ENCODE data around the gene PINK1. TPM values are rescaled to one million over a fixed set of nuclear protein-coding genes. Genes with fewer than 3 reads are reported as not detected.

The PINK1 gene
- total RNA-seq, 1 experiment from 2014 or later, result 17.0 TPM

- H3K79me2 ChIP-seq (ENCODE audit: insufficient read depth, low read length), result no peaks in the 10 kb centered on the region
- H2BK20ac ChIP-seq (ENCODE audit: low read depth, low read length, poor library complexity, severe bottlenecking), result no peak overlapping the region
- no peak overlapping the region for H2BK120ac ChIP-seq (ENCODE audit: low read depth, low read length, poor library complexity, severe bottlenecking)
- Mint-ChIP-seq H3K27ac (no peak overlapping the region), H3K9me3 (peaks cover 0 to 2% of the 10 kb centered on the region in 2 experiments; a peak in 1 of 5 replicates), H3K4me3 (no peak overlapping the region), H3K27me3 (ENCODE audit: low read depth) (peaks cover 1% of the 10 kb centered on the region; the same call in 1 of the 2 replicates), H3K36me3 (ENCODE audit: insufficient read depth in 1 of 3, low read depth in 3 of 3) (peaks cover 2 to 8% (median 3%) of the 10 kb centered on the region in 3 experiments; a peak in 3 of 7 replicates), H3K4me1 (no peaks in the 10 kb centered on the region)
- no peaks in the 10 kb centered on the region for H4K20me1 ChIP-seq (ENCODE audit: control insufficient read depth, insufficient read depth, insufficient read length)
- no peak overlapping the region for H2BK15ac ChIP-seq (ENCODE audit: low read depth, low read length)
- H3K4me1 ChIP-seq (ENCODE audit: insufficient read depth, low read length), result no peaks in the 10 kb centered on the region
- no CpG with 5 or more reads among the region's 1 CpG for WGBS (ENCODE audit: extremely low coverage, insufficient read length, low lambda C conversion rate)
- no peak overlapping the region for H3K23ac ChIP-seq (ENCODE audit: insufficient read length, low read depth, low read length)
- no peak for DNase-seq
- H3K14ac ChIP-seq (ENCODE audit: insufficient read depth, low read length), result no peak overlapping the region
- H2BK12ac ChIP-seq (ENCODE audit: insufficient read length, low read depth, low read length), result no peak overlapping the region
- no peaks in the 10 kb centered on the region for H3K23me2 ChIP-seq (ENCODE audit: insufficient read length, low read depth, low read length, poor library complexity, severe bottlenecking)
- H4K8ac ChIP-seq (replicated peaks; ENCODE audit: insufficient read length, low read depth, low read length), result no peak overlapping the region
- H3K27me3 ChIP-seq (ENCODE audit: insufficient read depth, low read length), result no peaks in the 10 kb centered on the region
- TF ChIP-seq CTCF (conservative IDR thresholded peaks at IDR 0.05), result no peak
- no peak overlapping the region for H4K91ac ChIP-seq (ENCODE audit: insufficient read length, low read depth, low read length)
- no peak overlapping the region for H3K4ac ChIP-seq (ENCODE audit: low read depth, low read length)
- no peak overlapping the region for H3K9ac ChIP-seq (ENCODE audit: extremely low read depth, insufficient read length, low read length)
- H2AK5ac ChIP-seq (ENCODE audit: insufficient read length, low read length), result no peak overlapping the region
- H3K27ac ChIP-seq (ENCODE audit: insufficient read length, low read depth, low read length), result no peak overlapping the region
- H4K5ac ChIP-seq (ENCODE audit: insufficient read length, low read depth, low read length), result no peak overlapping the region
- H3K18ac ChIP-seq (ENCODE audit: insufficient read length, low read depth, low read length), result no peak overlapping the region
- no peak overlapping the region for H2AFZ ChIP-seq (ENCODE audit: low read length)
- no peak overlapping the region for H3T11ph ChIP-seq (ENCODE audit: low read length)
- no peaks in the 10 kb centered on the region for H3K79me1 ChIP-seq (ENCODE audit: insufficient read depth, low read depth, low read length, poor library complexity, severe bottlenecking)
- no peak overlapping the region for H2BK5ac ChIP-seq (ENCODE audit: insufficient read length, low read length)
- no peak overlapping the region for H3K56ac ChIP-seq (ENCODE audit: insufficient read length, low read depth, low read length)
- H3K4me2 ChIP-seq (ENCODE audit: insufficient read depth, insufficient read length, low read length), result no peak overlapping the region
- H3K9me3 ChIP-seq (ENCODE audit: control insufficient read depth, low read depth, low read length), result no peaks in the 10 kb centered on the region
Measured at GRCh38 chr1:20668581-20668980, 35.3 kb downstream of the PINK1 start.
